Kidney epithelial cell (primary cell): ENCODE measurements around the gene LMOD2. TPM values are rescaled to one million over a fixed set of nuclear protein-coding genes. Genes with fewer than 3 reads are reported as not detected.

Experiments used
- DNase-seq: peaks from one replicate; pipeline ENCODE4 v3.0.0-alpha.2; 2010; ENCODE audit warnings: low read depth
- H3K27me3 ChIP-seq: 2 replicates; pipeline ENCODE4 v1.6.0; 2011; ENCODE audit warnings: low read length; ENCODE audit not compliant: control insufficient read depth, insufficient read depth
- H3K36me3 ChIP-seq: 2 replicates; pipeline ENCODE4 v1.5.1; 2011; ENCODE audit warnings: low read length; ENCODE audit not compliant: control insufficient read depth, insufficient read depth
- H3K4me3 ChIP-seq: 2 replicates; pipeline ENCODE4 v1.5.1; 2011; ENCODE audit warnings: low read depth, mild to moderate bottlenecking, control low read depth, low read length
- total RNA-seq: library from RNA; depleted of rRNA; stranded (reverse); fragments of >200 nt; gene quantifications from 2 replicates; pipeline ENCODE4 v1.2.3, GENCODE V29; 2015
- TF ChIP-seq, protein P1 (sequence below): IDR thresholded peaks from 2 replicates; pipeline ENCODE4 v1.5.1; 2011; ENCODE audit warnings: mild to moderate bottlenecking, moderate library complexity, low read length, control low read depth, inconsistent platforms; ENCODE audit not compliant: insufficient read depth, poor library complexity, severe bottlenecking

The LMOD2 gene
- total RNA-seq, 1 donor from 2014 or later = not detected

DNA sequence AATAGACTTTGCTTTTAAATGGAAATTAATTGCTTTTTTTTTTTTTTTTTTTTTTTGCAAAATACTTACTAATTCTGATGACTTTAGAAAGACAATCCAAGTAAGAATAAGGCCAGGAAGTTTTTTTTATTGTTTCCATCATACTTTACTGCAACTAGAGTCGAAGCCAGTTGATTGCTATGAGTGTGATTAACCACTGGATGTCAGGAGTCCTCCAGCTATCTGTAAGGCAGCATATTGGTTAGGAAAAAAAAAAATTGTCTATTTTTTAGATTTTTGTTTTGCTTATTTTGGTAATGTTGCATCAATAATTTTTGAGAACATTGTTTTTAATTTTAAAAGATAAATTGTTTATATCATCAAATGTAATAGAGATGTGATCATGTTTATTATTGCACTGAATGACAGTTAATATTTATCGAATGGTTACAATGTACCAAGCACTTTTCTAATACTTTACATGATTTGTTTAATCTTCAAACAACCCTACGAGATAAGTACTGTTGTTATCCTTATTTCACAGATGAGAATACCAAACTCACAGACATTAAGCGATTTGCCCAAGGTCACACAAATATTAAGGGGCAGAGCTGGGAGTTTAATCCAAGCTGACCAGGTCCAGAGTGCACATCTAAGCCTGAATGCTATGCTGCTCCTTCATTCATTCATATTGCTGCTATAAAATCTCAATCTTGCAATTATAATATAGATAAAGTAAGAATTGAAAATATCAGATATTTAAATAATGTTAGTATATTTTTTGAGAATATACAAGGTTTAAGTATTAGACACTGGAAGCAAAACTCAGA, 19.9 kb upstream of the LMOD2 start:
- Histone ChIP-seq H3K27me3 (no peaks in the 10 kb centered on the region), H3K4me3 (no peak overlapping the region), H3K36me3 (no peaks in the 10 kb centered on the region)
- TF ChIP-seq, protein P1, sequence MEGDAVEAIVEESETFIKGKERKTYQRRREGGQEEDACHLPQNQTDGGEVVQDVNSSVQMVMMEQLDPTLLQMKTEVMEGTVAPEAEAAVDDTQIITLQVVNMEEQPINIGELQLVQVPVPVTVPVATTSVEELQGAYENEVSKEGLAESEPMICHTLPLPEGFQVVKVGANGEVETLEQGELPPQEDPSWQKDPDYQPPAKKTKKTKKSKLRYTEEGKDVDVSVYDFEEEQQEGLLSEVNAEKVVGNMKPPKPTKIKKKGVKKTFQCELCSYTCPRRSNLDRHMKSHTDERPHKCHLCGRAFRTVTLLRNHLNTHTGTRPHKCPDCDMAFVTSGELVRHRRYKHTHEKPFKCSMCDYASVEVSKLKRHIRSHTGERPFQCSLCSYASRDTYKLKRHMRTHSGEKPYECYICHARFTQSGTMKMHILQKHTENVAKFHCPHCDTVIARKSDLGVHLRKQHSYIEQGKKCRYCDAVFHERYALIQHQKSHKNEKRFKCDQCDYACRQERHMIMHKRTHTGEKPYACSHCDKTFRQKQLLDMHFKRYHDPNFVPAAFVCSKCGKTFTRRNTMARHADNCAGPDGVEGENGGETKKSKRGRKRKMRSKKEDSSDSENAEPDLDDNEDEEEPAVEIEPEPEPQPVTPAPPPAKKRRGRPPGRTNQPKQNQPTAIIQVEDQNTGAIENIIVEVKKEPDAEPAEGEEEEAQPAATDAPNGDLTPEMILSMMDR = peak; percentile 62
- no peak for DNase-seq

DNA sequence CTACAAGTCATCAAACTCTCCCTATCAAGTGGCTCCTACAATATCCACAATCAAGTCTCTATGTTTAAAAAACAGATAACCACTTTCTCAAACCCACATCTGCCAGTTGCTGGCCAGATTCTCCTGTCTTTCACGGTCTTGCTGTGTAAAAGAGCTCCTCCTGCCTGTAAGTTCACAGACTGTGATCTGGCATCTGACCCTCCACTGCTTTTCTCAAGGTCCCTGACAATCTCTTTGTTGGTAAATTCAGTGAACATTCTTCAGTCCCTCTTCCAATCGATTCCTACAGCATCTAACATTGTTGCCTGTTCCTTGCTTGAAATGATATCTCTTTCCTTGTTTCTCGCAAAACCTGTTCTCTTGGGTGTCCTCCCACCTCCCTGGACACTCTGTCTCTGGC, 18.5 kb upstream of the LMOD2 start:
- no peaks in the 10 kb centered on the region for H3K36me3 ChIP-seq
- H3K4me3 ChIP-seq = no peak overlapping the region
- TF ChIP-seq, protein P1 = no peak
- DNase-seq = no peak
- no peaks in the 10 kb centered on the region for H3K27me3 ChIP-seq

DNA sequence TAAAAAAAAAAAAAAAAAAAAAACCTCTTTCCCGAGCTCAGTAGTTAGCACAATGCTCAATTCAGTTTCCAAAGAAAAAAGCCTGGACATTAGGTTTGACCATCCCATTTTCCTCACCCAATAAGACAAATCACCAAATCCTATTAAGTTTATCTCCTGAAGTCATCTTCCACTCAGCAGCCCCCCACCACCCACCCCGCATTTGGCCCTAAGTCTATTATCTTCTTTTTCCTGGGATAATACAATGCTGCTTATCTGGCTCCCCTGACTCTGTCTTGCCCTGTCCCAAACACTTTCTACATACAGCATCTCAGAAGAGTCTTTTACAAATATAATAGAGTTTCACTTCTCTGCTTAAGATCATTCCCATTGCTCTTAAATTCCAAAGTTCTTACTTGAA, 17.8 kb upstream of the LMOD2 start:
- Histone ChIP-seq H3K27me3 (no peaks in the 10 kb centered on the region), H3K4me3 (no peak overlapping the region), H3K36me3 (no peaks in the 10 kb centered on the region)
- DNase-seq = no peak
- TF ChIP-seq, protein P1 = no peak

DNA sequence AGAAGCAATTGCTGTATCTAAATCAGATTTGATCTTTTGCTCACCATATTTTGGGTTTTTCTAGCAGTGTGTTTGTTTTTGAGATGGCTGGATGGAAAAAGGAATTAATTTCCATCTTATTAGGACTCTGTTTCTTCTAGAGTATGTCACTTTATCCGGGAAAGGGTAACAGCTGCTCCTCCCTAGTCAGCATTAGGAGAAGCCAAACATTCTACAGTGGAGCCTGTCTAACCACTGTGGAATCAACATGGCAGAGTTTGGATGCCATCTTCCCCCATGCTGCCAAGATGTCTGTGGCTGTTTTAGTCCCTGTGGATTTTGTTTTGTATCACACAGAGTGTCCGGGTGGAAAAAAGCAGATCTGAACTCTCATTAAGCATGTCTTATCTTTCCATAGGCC, 16.0 kb upstream of the LMOD2 start:
- TF ChIP-seq, protein P1 = no peak
- no peak overlapping the region for H3K4me3 ChIP-seq
- H3K27me3 ChIP-seq = no peaks in the 10 kb centered on the region
- H3K36me3 ChIP-seq = no peaks in the 10 kb centered on the region
- no peak for DNase-seq

DNA sequence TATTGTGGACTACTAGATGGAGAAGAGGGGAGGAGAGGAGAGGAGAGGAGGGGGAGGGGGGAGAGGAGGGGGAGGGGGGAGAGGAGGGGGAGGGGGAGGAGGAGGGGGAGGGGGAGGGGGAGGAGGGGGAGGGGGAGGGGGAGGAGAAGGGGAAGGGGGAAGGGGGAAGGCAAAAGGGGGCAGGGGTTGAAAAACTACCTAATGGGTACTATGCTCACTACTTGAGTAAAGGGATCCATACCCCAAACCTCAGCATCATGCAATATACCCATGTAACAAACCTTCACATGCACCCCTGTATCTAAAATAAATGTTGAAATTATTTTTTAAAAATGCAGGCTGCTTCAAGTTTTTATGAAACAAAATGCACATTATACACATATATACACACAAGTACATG, 15.1 kb upstream of the LMOD2 start:
- TF ChIP-seq, protein P1 = no peak
- no peak for DNase-seq
- H3K4me3 ChIP-seq = no peak overlapping the region
- no peaks in the 10 kb centered on the region for H3K27me3 ChIP-seq
- no peaks in the 10 kb centered on the region for H3K36me3 ChIP-seq

DNA sequence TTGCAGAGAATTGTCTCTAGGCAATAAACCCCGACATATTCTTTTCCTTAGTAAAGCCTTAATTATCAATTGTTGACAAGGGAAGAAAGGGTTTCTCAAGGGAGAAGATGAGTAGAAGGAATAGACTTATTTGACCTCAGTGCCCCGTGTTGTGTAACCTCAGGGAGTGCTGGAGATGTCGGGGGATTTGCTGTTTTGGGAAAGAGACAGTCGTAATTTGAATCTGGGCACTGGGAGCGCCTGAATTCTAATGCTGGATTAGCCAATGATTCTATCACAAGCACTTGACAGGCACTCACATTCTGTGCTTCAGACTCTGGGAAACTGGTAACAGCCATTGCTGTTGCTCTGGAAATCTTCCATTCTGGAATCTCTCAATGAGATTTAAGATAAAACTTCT, 13.8 kb upstream of the LMOD2 start:
- no peak for DNase-seq
- H3K4me3 ChIP-seq = no peak overlapping the region
- TF ChIP-seq, protein P1 = no peak
- H3K36me3 ChIP-seq = no peaks in the 10 kb centered on the region
- no peaks in the 10 kb centered on the region for H3K27me3 ChIP-seq
